ENCODE measurements around the gene STXBP5.

Gene STXBP5

DNA sequence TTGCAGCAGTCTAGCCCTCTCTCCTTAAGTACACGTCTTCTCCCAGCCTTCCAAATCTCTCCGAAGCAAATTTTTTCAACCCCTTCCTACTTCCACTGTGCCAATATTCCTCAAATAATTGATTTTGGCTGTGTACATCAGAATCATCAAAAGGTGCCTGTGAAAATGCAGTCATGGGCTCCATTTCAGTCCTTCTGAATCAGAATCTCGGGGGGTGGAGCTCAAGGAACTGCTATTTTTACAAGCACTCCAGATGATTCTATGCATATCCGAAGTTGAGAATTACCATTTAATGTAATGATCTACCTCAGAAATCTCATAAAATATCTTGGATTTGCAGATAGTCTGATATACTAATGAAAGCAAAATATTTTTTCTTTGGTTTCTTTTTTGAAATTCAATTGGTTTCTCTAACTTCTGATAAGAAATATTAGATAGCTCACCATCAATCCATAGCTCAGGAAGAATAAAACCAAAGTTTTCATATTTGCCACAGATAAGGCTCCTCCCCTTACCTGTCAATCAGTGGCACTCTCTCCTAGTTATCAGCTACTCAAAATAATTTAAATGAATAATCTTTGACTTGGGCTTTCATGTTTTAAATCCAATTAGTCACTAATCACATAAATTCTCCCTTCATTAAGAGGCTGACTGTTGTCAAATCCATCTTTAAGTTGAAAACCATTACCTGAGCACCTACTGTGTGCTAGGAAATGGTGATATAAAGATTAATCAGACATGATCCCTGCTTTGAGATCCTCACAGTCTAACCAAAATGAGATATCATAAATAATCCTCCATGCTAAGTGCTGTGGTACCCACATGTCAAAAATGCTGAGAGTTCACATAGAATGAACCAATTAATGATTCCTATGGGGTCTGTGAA lies 36.4 kb upstream of the STXBP5 start:
- H3K9me3 Mint-ChIP-seq, result no peaks in the 10 kb centered on the region
- DNase-seq, result no peak
- no peak overlapping the region for H3K27ac Mint-ChIP-seq
- no peak for ATAC-seq (replicated peaks)
- no peaks in the 10 kb centered on the region for H3K36me3 Mint-ChIP-seq
- H3K27me3 Mint-ChIP-seq, result peaks cover 0 to 4% of the 10 kb centered on the region in 2 donors
- no peak overlapping the region for H3K4me3 Mint-ChIP-seq
- H3K4me1 Mint-ChIP-seq, result no peaks in the 10 kb centered on the region

- no peak overlapping the region for H3K4me3 Mint-ChIP-seq
These were observed 34.7 kb upstream of the STXBP5 start for GRCh38 chr6:147169529-147169928.

DNA sequence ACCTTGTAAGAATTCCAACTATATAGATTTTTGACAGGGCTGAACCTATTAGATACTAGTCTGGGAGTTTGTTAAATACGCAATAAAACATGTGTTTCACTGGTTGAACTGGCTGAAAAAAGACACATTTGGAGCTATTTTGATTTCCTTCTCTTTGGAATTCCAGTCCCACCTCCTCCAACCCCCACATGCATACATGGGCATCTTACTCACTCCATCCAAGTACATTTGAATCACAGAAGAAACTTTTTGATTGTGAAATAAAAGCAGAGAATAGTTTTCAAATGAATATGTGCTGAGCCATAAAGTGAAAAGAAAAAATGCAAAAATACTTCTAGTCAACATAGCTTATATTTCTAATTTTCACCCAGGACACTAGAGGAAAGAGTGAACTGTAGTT lies 33.9 kb upstream of the STXBP5 start:
- no peak for ATAC-seq (replicated peaks)
- no peaks in the 10 kb centered on the region for H3K36me3 Mint-ChIP-seq
- no peaks in the 10 kb centered on the region for H3K4me1 Mint-ChIP-seq
- no peak overlapping the region for H3K4me3 Mint-ChIP-seq
- DNase-seq, result no peak
- peaks cover 0 to 4% of the 10 kb centered on the region in 2 donors for H3K27me3 Mint-ChIP-seq
- no peak overlapping the region for H3K27ac Mint-ChIP-seq
- no peaks in the 10 kb centered on the region for H3K9me3 Mint-ChIP-seq

More at GRCh38 chr6:147169529-147169928, 34.7 kb upstream of the STXBP5 start:
- Mint-ChIP-seq H3K4me1 (no peaks in the 10 kb centered on the region), H3K36me3 (no peaks in the 10 kb centered on the region), H3K9me3 (no peaks in the 10 kb centered on the region), H3K27ac (no peak overlapping the region), H3K27me3 (peaks cover 0 to 4% of the 10 kb centered on the region in 2 donors)
- DNase-seq (no peak), ATAC-seq (replicated peaks) (no peak)

GRCh38 chr6:147173140-147173539 lies 31.1 kb upstream of the STXBP5 start:
- Mint-ChIP-seq H3K9me3 (no peaks in the 10 kb centered on the region), H3K4me3 (no peak overlapping the region), H3K4me1 (no peaks in the 10 kb centered on the region), H3K27me3 (no peaks in the 10 kb centered on the region), H3K27ac (no peak overlapping the region), H3K36me3 (no peaks in the 10 kb centered on the region)
- ATAC-seq (replicated peaks) (no peak), DNase-seq (no peak)

DNA sequence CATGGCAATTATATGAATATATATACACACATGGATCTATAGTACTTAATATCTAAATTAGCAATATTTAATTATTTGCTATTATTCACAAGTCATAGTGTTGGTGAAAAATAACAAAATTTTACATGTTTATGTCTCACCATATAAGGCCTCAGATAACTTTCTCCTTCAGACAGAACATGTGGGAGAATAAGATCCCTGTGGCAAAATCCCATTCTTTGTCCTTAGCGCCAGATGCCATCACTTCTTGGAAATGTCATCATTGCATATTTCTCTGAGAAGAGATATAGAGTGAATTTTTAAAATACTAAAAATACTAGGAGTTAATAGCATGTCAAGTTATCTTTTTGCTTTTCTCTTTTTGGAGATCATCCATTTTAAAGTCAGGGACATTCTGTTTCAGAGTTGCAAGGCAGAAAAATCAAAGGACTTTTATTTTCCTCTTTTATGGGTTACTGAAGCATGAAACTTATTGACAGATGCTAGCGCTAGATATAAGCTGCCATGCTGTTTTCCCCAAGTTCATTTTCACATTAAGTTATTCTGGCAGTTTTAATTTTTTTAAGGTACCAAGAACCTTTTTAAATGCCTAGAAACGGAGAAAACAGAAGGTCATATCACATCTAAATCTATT lies 30.4 kb upstream of the STXBP5 start:
- Mint-ChIP-seq H3K27ac (no peak overlapping the region), H3K4me3 (no peak overlapping the region), H3K36me3 (no peaks in the 10 kb centered on the region), H3K9me3 (no peaks in the 10 kb centered on the region), H3K27me3 (no peaks in the 10 kb centered on the region), H3K4me1 (no peaks in the 10 kb centered on the region)
- DNase-seq (no peak), ATAC-seq (replicated peaks) (no peak)

DNA sequence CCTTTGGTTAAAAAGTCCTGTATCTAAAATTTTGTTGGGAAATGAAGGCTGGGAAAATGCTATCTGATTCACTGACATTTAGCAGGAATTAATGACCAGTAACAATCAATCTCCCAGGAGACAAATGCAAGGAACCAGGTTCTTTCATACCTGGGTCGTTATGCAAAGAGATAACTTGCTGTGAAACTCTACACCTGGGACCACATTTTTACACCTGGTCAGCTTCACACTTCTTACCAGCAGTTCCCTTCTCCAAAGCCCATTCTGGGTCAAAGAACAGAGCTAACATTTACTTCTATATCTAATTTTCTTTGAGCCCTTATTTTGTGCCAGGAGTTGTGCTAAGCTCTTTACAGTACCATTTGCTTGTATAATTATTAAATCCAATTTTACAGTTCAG lies 27.4 kb upstream of the STXBP5 start:
- H3K27ac Mint-ChIP-seq, result no peak overlapping the region

DNA sequence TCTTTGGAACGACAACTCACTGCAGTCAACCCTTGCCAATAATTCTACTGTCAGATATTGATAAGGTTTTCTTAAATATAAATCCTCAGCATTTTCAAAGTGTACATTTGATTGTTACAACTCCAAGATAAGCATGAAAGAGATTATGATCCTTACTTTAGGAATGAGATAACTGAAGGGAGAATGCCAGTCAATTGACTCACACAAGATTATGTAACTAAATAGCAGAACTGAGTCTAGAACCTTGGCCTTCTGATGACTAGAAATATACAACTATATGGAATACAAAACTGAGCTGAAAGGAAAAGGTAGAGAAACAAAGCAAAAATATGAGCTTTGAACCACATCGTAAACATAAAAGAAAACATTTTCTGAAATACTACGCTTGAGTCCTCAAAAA lies 26.9 kb upstream of the STXBP5 start:
- no peak overlapping the region for H3K27ac Mint-ChIP-seq
- H3K4me3 Mint-ChIP-seq, result no peak overlapping the region
- no peaks in the 10 kb centered on the region for H3K9me3 Mint-ChIP-seq
- no peaks in the 10 kb centered on the region for H3K36me3 Mint-ChIP-seq
- DNase-seq (no peak), ATAC-seq (replicated peaks) (no peak)
- H3K4me1 Mint-ChIP-seq, result no peaks in the 10 kb centered on the region
- peaks cover 0 to 3% of the 10 kb centered on the region in 2 donors for H3K27me3 Mint-ChIP-seq

More for the DNA sequence above, 27.4 kb upstream of the STXBP5 start:
- ATAC-seq (replicated peaks) (no peak), DNase-seq (no peak)
- Mint-ChIP-seq H3K36me3 (no peaks in the 10 kb centered on the region), H3K4me1 (no peaks in the 10 kb centered on the region), H3K4me3 (no peak overlapping the region), H3K27me3 (peaks cover 0 to 3% of the 10 kb centered on the region in 2 donors), H3K9me3 (no peaks in the 10 kb centered on the region)

DNA sequence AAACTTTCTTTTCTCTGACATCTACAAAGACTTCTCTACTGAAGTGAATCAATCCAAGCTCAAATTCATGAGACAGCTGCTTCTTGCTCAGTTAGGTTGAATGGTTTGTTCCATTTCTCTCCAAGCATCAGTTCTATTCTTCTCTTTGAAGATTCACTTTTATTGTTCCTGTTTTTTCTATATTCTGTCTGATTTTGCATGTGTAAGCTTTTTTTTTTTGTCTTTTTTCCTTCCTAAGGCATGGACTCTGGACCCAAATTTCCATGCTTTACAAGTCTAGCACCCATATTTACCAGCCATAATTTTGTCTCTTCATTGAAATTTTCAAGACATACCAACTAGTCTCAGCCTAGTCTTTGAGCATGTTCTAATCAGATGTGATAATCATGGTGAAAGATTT lies 25.9 kb upstream of the STXBP5 start:
- H3K9me3 Mint-ChIP-seq, result no peaks in the 10 kb centered on the region
- no peak overlapping the region for H3K27ac Mint-ChIP-seq
- no peaks in the 10 kb centered on the region for H3K36me3 Mint-ChIP-seq
- H3K4me3 Mint-ChIP-seq, result no peak overlapping the region
- no peak for DNase-seq
- peaks cover 0 to 3% of the 10 kb centered on the region in 2 donors for H3K27me3 Mint-ChIP-seq
- no peaks in the 10 kb centered on the region for H3K4me1 Mint-ChIP-seq
- ATAC-seq (replicated peaks), result no peak

GRCh38 chr6:147179809-147180208 lies 24.4 kb upstream of the STXBP5 start:
- H3K27me3 Mint-ChIP-seq, result peaks cover 0 to 3% of the 10 kb centered on the region in 2 donors
- H3K9me3 Mint-ChIP-seq, result no peaks in the 10 kb centered on the region
- DNase-seq (no peak), ATAC-seq (replicated peaks) (no peak)
- H3K36me3 Mint-ChIP-seq, result no peaks in the 10 kb centered on the region
- H3K4me1 Mint-ChIP-seq, result no peaks in the 10 kb centered on the region
- no peak overlapping the region for H3K27ac Mint-ChIP-seq
- no peak overlapping the region for H3K4me3 Mint-ChIP-seq

GRCh38 chr6:147180926-147181325 lies 23.3 kb upstream of the STXBP5 start:
- Mint-ChIP-seq H3K36me3 (peaks cover 0 to 1% of the 10 kb centered on the region in 2 donors), H3K4me1 (no peaks in the 10 kb centered on the region), H3K27me3 (peaks cover 0 to 7% of the 10 kb centered on the region in 2 donors), H3K9me3 (no peaks in the 10 kb centered on the region), H3K27ac (no peak overlapping the region), H3K4me3 (no peak overlapping the region)
- ATAC-seq (replicated peaks), result no peak
- DNase-seq, result no peak

- Mint-ChIP-seq H3K4me1 (no peaks in the 10 kb centered on the region), H3K36me3 (peaks cover 0 to 1% of the 10 kb centered on the region in 2 donors), H3K27me3 (peaks cover 0 to 12% of the 10 kb centered on the region in 2 donors), H3K4me3 (no peak overlapping the region), H3K27ac (no peak overlapping the region), H3K9me3 (no peaks in the 10 kb centered on the region)
- DNase-seq (no peak), ATAC-seq (replicated peaks) (no peak)
These were observed 19.8 kb upstream of the STXBP5 start for GRCh38 chr6:147184379-147184778.

- H3K27me3 Mint-ChIP-seq, result peaks cover 0 to 12% of the 10 kb centered on the region in 2 donors
- H3K9me3 Mint-ChIP-seq, result no peaks in the 10 kb centered on the region
- peaks cover 0 to 1% of the 10 kb centered on the region in 2 donors for H3K36me3 Mint-ChIP-seq
- H3K4me3 Mint-ChIP-seq, result no peak overlapping the region
- H3K27ac Mint-ChIP-seq, result no peak overlapping the region
- DNase-seq (no peak), ATAC-seq (replicated peaks) (no peak)
- no peaks in the 10 kb centered on the region for H3K4me1 Mint-ChIP-seq
These were observed 19.0 kb upstream of the STXBP5 start for GRCh38 chr6:147185216-147185615.

DNA sequence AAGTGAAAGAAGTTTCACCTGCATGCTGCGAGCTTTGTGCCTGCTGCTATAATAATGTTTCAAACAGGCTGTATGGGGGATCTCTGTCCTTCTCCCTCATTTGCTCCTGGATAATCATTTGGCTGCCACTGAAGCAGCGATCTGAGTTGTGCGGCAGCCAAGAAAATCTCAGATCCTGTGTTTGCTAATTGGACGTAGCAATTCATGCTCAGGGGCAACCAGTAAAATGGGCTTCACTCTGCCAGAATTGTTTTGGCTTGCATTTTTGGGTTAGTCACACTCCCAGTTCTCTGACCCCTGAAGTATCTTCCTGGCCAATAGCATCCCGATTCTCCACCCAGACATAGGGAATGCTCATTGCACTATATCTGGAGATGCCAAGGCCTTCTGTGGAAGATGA lies 13.7 kb upstream of the STXBP5 start:
- Mint-ChIP-seq H3K27ac (no peak overlapping the region), H3K9me3 (no peaks in the 10 kb centered on the region), H3K4me1 (peaks cover 10 to 12% of the 10 kb centered on the region in 2 donors), H3K4me3 (no peak overlapping the region), H3K27me3 (peaks cover 0 to 4% of the 10 kb centered on the region in 2 donors), H3K36me3 (no peaks in the 10 kb centered on the region)
- no peak for DNase-seq
- ATAC-seq (replicated peaks), result no peak

- ATAC-seq (replicated peaks), result no peak
- H3K4me1 Mint-ChIP-seq, result peaks cover 14 to 19% of the 10 kb centered on the region in 2 donors
- no peak overlapping the region for H3K4me3 Mint-ChIP-seq
- no peak overlapping the region for H3K27ac Mint-ChIP-seq
- peaks cover 0 to 4% of the 10 kb centered on the region in 2 donors for H3K27me3 Mint-ChIP-seq
- H3K36me3 Mint-ChIP-seq, result no peaks in the 10 kb centered on the region
- DNase-seq, result no peak
- no peaks in the 10 kb centered on the region for H3K9me3 Mint-ChIP-seq
These were observed 11.8 kb upstream of the STXBP5 start for GRCh38 chr6:147192278-147192911.
